HepG2 (cell line): Measurements from ENCODE around the gene RTBDN. TPM values are rescaled to one million over a fixed set of nuclear protein-coding genes. Genes with fewer than 3 reads are reported as not detected.

Experiments
- CHD4 ChIP-seq: fragments of 200-600 bp; sonication (generic); IDR thresholded peaks from 2 replicates; pipeline ENCODE4 v1.7.0; 2017; ENCODE audit warnings: mild to moderate bottlenecking, low read length, borderline replicate concordance
- ETS1 ChIP-seq: sonication (generic); formaldehyde crosslinking; IDR thresholded peaks from 2 replicates; pipeline ENCODE4 v1.4.0; 2020; ENCODE audit warnings: missing genetic modification reagents
- GATAD1 ChIP-seq: IDR thresholded peaks from 2 replicates; pipeline ENCODE4 v1.6.1; 2016; ENCODE audit warnings: missing genetic modification reagents, missing compliant biosample characterization
- MXI1 ChIP-seq: IDR thresholded peaks from 3 replicates; pipeline ENCODE4 v1.6.1; 2012; ENCODE audit warnings: low read depth, low read length, inconsistent platforms, borderline replicate concordance
- REXO4 ChIP-seq: sonication (generic); formaldehyde crosslinking; IDR thresholded peaks from 2 replicates; pipeline ENCODE4 v1.8.0; 2022; ENCODE audit warnings: missing genetic modification reagents, mild to moderate bottlenecking, borderline replicate concordance
- SP2 ChIP-seq: sonication (generic); formaldehyde crosslinking; IDR thresholded peaks from 2 replicates; pipeline ENCODE4 v1.5.1; 2020; ENCODE audit warnings: mild to moderate bottlenecking, missing genetic modification reagents
- ZNF12 ChIP-seq: sonication (generic); formaldehyde crosslinking; IDR thresholded peaks from 2 replicates; pipeline ENCODE4 v1.5.0; 2020; ENCODE audit warnings: missing genetic modification reagents
- ZNF138 ChIP-seq: sonication (generic); formaldehyde crosslinking; IDR thresholded peaks from 2 replicates; pipeline ENCODE4 v1.5.0; 2020; ENCODE audit warnings: mild to moderate bottlenecking, low read depth, missing genetic modification reagents
- ZNF317 ChIP-seq: sonication (generic); formaldehyde crosslinking; IDR thresholded peaks from 2 replicates; pipeline ENCODE4 v1.5.0; 2020; ENCODE audit warnings: mild to moderate bottlenecking, missing genetic modification reagents
- ZNF501 ChIP-seq: sonication (generic); formaldehyde crosslinking; IDR thresholded peaks from 2 replicates; pipeline ENCODE4 v1.5.1; 2020; ENCODE audit warnings: mild to moderate bottlenecking, moderate library complexity, missing genetic modification reagents
- ZNF503 ChIP-seq: sonication (generic); formaldehyde crosslinking; IDR thresholded peaks from 2 replicates; pipeline ENCODE4 v1.4.0; 2020; ENCODE audit warnings: missing genetic modification reagents
- ZNF558 ChIP-seq: sonication (generic); formaldehyde crosslinking; IDR thresholded peaks from 2 replicates; pipeline ENCODE4 v1.9.0; 2022; ENCODE audit warnings: mild to moderate bottlenecking, missing genetic modification reagents, borderline replicate concordance
- ZNF563 ChIP-seq: sonication (generic); formaldehyde crosslinking; IDR thresholded peaks from 2 replicates; pipeline ENCODE4 v1.8.0; 2022; ENCODE audit warnings: mild to moderate bottlenecking, moderate library complexity, missing genetic modification reagents
- ZNF616 ChIP-seq: sonication (generic); formaldehyde crosslinking; IDR thresholded peaks from 2 replicates; pipeline ENCODE4 v1.5.0; 2020; ENCODE audit warnings: low read depth, mild to moderate bottlenecking, missing genetic modification reagents
- polyA plus RNA-seq, 8 experiments: library from polyadenylated mRNA; depleted of rRNA in 3 of 8; stranded (reverse) in 7 of 8; unstranded in 1 of 8; fragments of >200 nt; fragmentation: Illumina TruSeq in 4 of 8; extraction: Trizol in 4 of 8; gene quantifications; 2 replicates each; pipeline versions ENCODE4 v1.2.1 to v1.2.3, GENCODE V29; 2011 to 2016; ENCODE audit warnings: low read depth in 4 of 8, missing spikeins in 1 of 8, mixed read lengths in 1 of 8; ENCODE audit not compliant: insufficient read depth in 1 of 8
- total RNA-seq, 5 experiments: library from RNA; depleted of rRNA; stranded (reverse); fragments of >200 nt; fragmentation: Illumina TruSeq; extraction: Trizol; gene quantifications; 2 replicates each; pipeline ENCODE4 v1.2.3, GENCODE V29; 2016; ENCODE audit warnings: low read depth in 1 of 5
- TF ChIP-seq, protein P1 (sequence below): sonication (generic); formaldehyde crosslinking; IDR thresholded peaks from one replicate; pipeline ENCODE4 v1.5.1; 2020; ENCODE audit warnings: mild to moderate bottlenecking, missing genetic modification reagents; ENCODE audit errors: not compliant biosample characterization

RTBDN gene
- total and polyA plus RNA-seq, 2 of the 13 experiments (the other 11 are each of a cell fraction or from before 2014, with no cell fraction given), result 0.27 to 0.48 TPM

- peak; percentile 73; the same call in 1 of the 2 replicates for TF ChIP-seq ZNF563 (CRISPR knock-in tag)
- TF ChIP-seq ZNF558, result no peak; the same call in 1 of the 2 replicates
- no peak for TF ChIP-seq ETS1 (CRISPR knock-in tag)
- TF ChIP-seq GATAD1 (CRISPR knock-in tag), result peak; percentile 91
- TF ChIP-seq SP2 (CRISPR knock-in tag), result no peak
- peak; percentile 65; the same call in 1 of the 2 replicates for TF ChIP-seq ZNF501 (CRISPR knock-in tag)
- 0 out of 2 replicates have a peak, but pooled peaks have one; percentile 34 for TF ChIP-seq ZNF317 (CRISPR knock-in tag)
- TF ChIP-seq CHD4, result no peak
- no peak for TF ChIP-seq ZNF616
- 0 out of 2 replicates have a peak, but pooled peaks have one; percentile 17 for TF ChIP-seq ZNF12 (CRISPR knock-in tag)
- TF ChIP-seq ZNF138 (CRISPR knock-in tag), result peak; percentile 70; the same call in 1 of the 2 replicates
- TF ChIP-seq, protein P1, sequence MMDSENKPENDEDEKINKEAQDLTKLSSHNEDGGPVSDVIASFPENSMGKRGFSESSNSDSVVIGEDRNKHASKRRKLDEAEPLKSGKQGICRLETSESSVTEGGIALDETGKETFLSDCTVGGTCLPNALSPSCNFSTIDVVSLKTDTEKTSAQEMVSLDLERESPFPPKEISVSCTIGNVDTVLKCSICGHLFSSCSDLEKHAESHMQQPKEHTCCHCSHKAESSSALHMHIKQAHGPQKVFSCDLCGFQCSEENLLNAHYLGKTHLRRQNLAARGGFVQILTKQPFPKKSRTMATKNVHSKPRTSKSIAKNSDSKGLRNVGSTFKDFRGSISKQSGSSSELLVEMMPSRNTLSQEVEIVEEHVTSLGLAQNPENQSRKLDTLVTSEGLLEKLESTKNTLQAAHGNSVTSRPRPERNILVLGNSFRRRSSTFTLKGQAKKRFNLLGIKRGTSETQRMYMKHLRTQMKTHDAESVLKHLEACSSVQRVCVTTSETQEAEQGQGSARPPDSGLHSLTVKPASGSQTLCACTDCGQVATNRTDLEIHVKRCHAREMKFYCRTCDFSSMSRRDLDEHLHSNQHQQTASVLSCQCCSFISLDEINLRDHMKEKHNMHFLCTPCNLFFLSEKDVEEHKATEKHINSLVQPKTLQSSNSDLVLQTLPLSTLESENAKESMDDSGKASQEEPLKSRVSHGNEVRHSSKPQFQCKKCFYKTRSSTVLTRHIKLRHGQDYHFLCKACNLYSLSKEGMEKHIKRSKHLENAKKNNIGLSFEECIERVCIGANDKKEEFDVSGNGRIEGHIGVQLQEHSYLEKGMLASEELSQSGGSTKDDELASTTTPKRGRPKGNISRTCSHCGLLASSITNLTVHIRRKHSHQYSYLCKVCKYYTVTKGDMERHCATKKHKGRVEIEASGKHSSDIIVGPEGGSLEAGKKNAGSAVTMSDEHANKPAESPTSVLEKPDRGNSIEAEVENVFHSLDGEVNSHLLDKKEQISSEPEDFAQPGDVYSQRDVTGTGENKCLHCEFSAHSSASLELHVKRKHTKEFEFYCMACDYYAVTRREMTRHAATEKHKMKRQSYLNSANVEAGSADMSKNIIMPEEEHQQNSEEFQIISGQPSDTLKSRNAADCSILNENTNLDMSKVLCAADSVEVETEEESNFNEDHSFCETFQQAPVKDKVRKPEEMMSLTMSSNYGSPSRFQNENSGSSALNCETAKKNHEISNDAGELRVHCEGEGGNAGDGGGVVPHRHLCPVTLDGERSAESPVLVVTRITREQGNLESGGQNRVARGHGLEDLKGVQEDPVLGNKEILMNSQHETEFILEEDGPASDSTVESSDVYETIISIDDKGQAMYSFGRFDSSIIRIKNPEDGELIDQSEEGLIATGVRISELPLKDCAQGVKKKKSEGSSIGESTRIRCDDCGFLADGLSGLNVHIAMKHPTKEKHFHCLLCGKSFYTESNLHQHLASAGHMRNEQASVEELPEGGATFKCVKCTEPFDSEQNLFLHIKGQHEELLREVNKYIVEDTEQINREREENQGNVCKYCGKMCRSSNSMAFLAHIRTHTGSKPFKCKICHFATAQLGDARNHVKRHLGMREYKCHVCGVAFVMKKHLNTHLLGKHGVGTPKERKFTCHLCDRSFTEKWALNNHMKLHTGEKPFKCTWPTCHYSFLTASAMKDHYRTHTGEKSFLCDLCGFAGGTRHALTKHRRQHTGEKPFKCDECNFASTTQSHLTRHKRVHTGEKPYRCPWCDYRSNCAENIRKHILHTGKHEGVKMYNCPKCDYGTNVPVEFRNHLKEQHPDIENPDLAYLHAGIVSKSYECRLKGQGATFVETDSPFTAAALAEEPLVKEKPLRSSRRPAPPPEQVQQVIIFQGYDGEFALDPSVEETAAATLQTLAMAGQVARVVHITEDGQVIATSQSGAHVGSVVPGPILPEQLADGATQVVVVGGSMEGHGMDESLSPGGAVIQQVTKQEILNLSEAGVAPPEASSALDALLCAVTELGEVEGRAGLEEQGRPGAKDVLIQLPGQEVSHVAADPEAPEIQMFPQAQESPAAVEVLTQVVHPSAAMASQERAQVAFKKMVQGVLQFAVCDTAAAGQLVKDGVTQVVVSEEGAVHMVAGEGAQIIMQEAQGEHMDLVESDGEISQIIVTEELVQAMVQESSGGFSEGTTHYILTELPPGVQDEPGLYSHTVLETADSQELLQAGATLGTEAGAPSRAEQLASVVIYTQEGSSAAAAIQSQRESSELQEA, result peak; percentile 94
- TF ChIP-seq ZNF503, result peak; percentile 87
- TF ChIP-seq MXI1, result peak; percentile 73; the same call in 2 of the 3 replicates
- TF ChIP-seq REXO4 (CRISPR knock-in tag), result no peak
Measured at GRCh38 chr19:12806242-12807081, 27.9 kb downstream of the RTBDN start, which contains the start of gene RNASEH2A (continued).
